Naive B cell (primary cell): ENCODE results near the gene MLLT6. TPM values are rescaled to one million over a fixed set of nuclear protein-coding genes. Genes with fewer than 3 reads are reported as not detected.

Experiments
- ATAC-seq, 2 donors: fragments of 150-1000 bp; cut with Tn5 transposase; 2 replicates each; pipeline ENCODE4 v1.10.0; 2021; ENCODE audit warnings: low read depth in 2 of 2, mild to moderate bottlenecking in 2 of 2, moderate library complexity in 2 of 2
- DNase-seq: peaks from one replicate; pipeline ENCODE4 v3.0.0; 2022
- H3K27ac Mint-ChIP-seq, 6 donors: one replicate each; pipeline ENCODE4 v1.8.0; 2020 to 2022; ENCODE audit warnings: mild to moderate bottlenecking in 6 of 6, mixed read lengths in 6 of 6, moderate library complexity in 5 of 6, inconsistent platforms in 2 of 6
- H3K27me3 Mint-ChIP-seq, 3 donors: one replicate each; pipeline ENCODE4 v1.8.0; 2021 to 2022; ENCODE audit warnings: mixed read lengths in 3 of 3, mild to moderate bottlenecking in 1 of 3
- H3K36me3 Mint-ChIP-seq, 2 donors: one replicate each; pipeline ENCODE4 v1.8.0; 2020 to 2022; ENCODE audit warnings: mixed read lengths in 2 of 2, inconsistent platforms in 1 of 2, mild to moderate bottlenecking in 1 of 2
- H3K4me1 Mint-ChIP-seq, 3 donors: one replicate each; pipeline ENCODE4 v1.8.0; 2020 to 2022; ENCODE audit warnings: mixed read lengths in 3 of 3, inconsistent platforms in 1 of 3, mild to moderate bottlenecking in 1 of 3, moderate library complexity in 1 of 3
- H3K4me3 Mint-ChIP-seq, 8 donors: one replicate each; pipeline ENCODE4 v1.8.0; 2020 to 2022; ENCODE audit warnings: mild to moderate bottlenecking in 8 of 8, mixed read lengths in 8 of 8, moderate library complexity in 8 of 8, inconsistent platforms in 2 of 8
- H3K9me3 Mint-ChIP-seq, 7 donors: one replicate each; pipeline ENCODE4 v1.8.0; 2020 to 2022; ENCODE audit warnings: mixed read lengths in 7 of 7, mild to moderate bottlenecking in 5 of 7, inconsistent platforms in 2 of 7, moderate library complexity in 1 of 7
- polyA plus RNA-seq, 6 donors: library from polyadenylated mRNA; unstranded; fragments of 300-500 nt; fragmentation: Illumina TruSeq; gene quantifications; one replicate each; pipeline ENCODE4 v1.2.3, GENCODE V29; 2021; ENCODE audit warnings: low read depth in 6 of 6

Gene MLLT6
- polyA plus RNA-seq: 1 to 10 TPM; 1.7 to 9.0 (median 4.7) TPM

- Mint-ChIP-seq H3K4me3 (peak within 1 kb of the TSS; percentile 86 to 99 (median 97)), H3K9me3 (no peaks in the 10 kb centered on the region), H3K27ac (peak within 1 kb of the TSS; percentile 72 to 98 (median 97)), H3K27me3 (no peaks in the 10 kb centered on the region), H3K36me3 (peaks cover 0 to 8% of the 10 kb centered on the region in 2 donors), H3K4me1 (peaks cover 53 to 70% (median 67%) of the 10 kb centered on the region in 3 donors)
- DNase-seq (peak; percentile 82), ATAC-seq (peak; percentile 32 to 38)
Observed at GRCh38 chr17:38704606-38705522, at the start of gene MLLT6. TSS of gene MLLT6 (plus strand) at chr17:38705273. CDS start at chr17:38705633, 360 bp downstream.

GRCh38 chr17:38656959-38657823 is 47.9 kb upstream of the MLLT6 start:
- Mint-ChIP-seq H3K4me3 (no peak overlapping the region), H3K27me3 (peaks cover 34 to 75% (median 61%) of the 10 kb centered on the region in 3 donors), H3K36me3 (no peaks in the 10 kb centered on the region), H3K4me1 (peaks cover 8 to 16% (median 14%) of the 10 kb centered on the region in 3 donors), H3K27ac (no peak overlapping the region), H3K9me3 (no peaks in the 10 kb centered on the region)
- DNase-seq (no peak), ATAC-seq (no peak)

- Mint-ChIP-seq H3K4me1 (peaks cover 8 to 16% (median 14%) of the 10 kb centered on the region in 3 donors), H3K4me3 (no peak overlapping the region), H3K9me3 (no peaks in the 10 kb centered on the region), H3K27ac (peak overlapping the region in 1 of 6 donors; percentile 77), H3K36me3 (no peaks in the 10 kb centered on the region), H3K27me3 (peaks cover 34 to 82% (median 66%) of the 10 kb centered on the region in 3 donors)
- DNase-seq: no peak
- no peak for ATAC-seq
Observed at GRCh38 chr17:38657824-38658740, 47.0 kb upstream of the MLLT6 start.

DNA sequence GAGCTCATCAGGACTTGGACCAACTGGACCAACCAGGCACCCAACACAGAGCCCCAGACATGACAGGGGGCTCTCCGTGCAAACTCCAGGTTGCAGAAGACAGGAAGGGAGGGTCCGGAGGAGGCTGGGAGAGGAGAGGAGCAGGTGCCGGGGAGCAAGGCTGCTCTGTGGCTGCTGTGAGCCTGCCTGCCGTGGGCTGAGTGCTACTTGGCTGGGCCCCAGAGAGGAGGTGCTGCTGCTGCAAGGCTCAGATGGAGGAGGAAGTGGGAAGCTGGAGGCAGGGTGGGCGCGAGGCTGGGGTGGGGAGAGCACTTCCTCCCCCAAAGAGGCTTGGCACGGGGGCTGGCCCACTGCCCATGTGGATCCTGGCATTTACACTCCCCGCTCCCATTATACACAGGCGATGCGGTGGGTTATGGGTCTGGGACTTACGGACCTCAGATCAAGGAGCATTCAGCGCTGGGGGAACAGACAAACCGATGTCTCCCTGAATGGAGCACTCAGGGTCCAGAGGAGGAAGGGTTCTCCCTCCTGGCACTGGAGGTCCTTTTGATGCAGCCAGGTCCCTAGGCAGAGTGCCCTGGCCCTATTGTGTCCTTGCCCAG is 46.2 kb upstream of the MLLT6 start:
- H3K9me3 Mint-ChIP-seq: no peaks in the 10 kb centered on the region
- peaks cover 29 to 83% (median 68%) of the 10 kb centered on the region in 3 donors for H3K27me3 Mint-ChIP-seq
- no peak overlapping the region for H3K4me3 Mint-ChIP-seq
- DNase-seq (no peak), ATAC-seq (no peak)
- peaks cover 8 to 14% (median 14%) of the 10 kb centered on the region in 3 donors for H3K4me1 Mint-ChIP-seq
- H3K27ac Mint-ChIP-seq: peak overlapping the region in 2 of 6 donors; percentile 60 to 77
- H3K36me3 Mint-ChIP-seq: no peaks in the 10 kb centered on the region

GRCh38 chr17:38659415-38659814 is 45.7 kb upstream of the MLLT6 start:
- Mint-ChIP-seq H3K36me3 (peaks cover 0 to 3% of the 10 kb centered on the region in 2 donors), H3K9me3 (peaks cover 0 to 2% (median 0%) of the 10 kb centered on the region in 7 donors), H3K27ac (no peak overlapping the region), H3K4me1 (peaks cover 8 to 14% (median 9%) of the 10 kb centered on the region in 3 donors), H3K27me3 (peaks cover 31 to 83% (median 68%) of the 10 kb centered on the region in 3 donors), H3K4me3 (no peak overlapping the region)
- ATAC-seq (no peak), DNase-seq (no peak)

DNA sequence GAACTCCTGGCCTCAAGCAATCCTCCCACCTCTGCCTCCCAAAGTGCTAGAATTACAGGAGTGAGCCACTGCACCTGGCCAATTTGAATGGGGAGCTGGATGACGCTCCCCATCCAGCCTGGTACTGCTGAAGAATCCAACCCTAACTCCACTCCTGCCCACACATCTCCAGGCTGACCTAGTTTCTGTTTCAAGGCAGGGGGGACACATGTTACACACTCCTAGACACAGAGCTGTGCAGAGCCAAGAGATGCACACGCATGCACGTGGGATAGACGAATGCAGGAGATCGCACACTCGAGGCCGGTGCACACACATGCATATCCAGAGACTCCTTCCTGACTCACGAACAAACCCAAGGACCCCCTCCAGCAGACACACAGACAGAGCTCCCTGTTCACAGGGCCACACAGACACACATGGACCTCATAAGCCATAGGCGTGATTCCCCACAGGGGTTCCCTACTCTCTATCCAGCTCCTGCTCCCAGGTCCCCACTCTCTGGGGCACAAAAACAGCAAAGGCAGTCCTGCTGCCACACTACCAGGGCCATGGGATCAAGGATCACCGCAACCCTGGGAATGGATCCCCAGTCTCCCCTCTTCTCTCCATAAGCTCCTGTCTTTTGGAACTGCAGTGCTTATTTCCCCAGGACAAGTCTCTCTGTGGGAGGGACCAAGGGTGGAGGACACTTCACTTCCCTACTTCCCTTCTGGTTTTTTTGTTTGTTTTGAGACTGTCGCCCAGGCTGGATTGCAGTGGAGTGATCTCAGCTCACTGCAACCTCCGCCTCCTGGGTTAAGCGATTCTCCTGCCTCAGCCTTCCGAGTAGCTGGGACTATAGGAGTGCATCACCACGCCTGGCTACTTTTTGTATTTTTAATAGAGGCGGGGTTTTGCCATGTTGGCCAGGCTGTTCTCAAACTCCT is 44.7 kb upstream of the MLLT6 start:
- H3K4me1 Mint-ChIP-seq: peaks cover 4 to 10% (median 8%) of the 10 kb centered on the region in 3 donors
- ATAC-seq (no peak), DNase-seq (no peak)
- H3K36me3 Mint-ChIP-seq: peaks cover 0 to 8% of the 10 kb centered on the region in 2 donors
- H3K9me3 Mint-ChIP-seq: peaks cover 0 to 3% (median 0%) of the 10 kb centered on the region in 7 donors
- peak overlapping the region in 1 of 6 donors; percentile 69 for H3K27ac Mint-ChIP-seq
- no peak overlapping the region for H3K4me3 Mint-ChIP-seq
- H3K27me3 Mint-ChIP-seq: peaks cover 30 to 80% (median 68%) of the 10 kb centered on the region in 3 donors

DNA sequence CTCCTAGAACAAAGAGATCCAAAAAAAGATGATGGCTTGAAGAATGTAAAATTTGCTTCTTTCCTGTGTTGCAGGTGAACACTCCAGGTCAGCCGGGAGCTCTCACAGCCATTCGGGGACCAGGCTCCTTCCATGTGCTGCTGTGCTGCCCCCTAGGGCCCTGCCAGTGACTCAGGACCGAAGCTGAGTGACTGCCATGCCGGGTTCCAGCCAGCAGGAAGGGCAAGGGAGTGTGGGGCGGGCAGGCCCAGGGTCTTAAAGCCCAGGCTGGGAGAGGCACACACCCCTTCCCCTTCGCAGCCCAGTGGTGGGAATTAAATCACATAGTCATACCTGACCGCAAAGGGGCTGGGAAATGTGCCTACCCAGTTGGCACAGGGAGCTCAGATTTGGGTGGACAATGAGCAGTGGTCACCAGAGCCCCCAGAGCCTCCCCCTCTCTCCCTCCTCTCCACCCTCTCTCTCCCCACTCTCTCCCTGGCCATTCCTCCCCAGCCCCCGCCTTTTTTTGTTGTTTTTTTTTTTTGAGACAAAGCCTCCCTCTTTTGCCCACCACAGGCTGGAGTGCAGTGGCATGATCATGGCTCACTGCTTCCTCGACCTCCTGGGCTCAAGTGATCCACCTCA is 41.8 kb upstream of the MLLT6 start:
- peaks cover 28 to 71% (median 59%) of the 10 kb centered on the region in 3 donors for H3K27me3 Mint-ChIP-seq
- H3K4me3 Mint-ChIP-seq: no peak overlapping the region
- no peak overlapping the region for H3K27ac Mint-ChIP-seq
- ATAC-seq (peak; percentile 48 to 71), DNase-seq (no peak)
- H3K36me3 Mint-ChIP-seq: peaks cover 0 to 8% of the 10 kb centered on the region in 2 donors
- peaks cover 3 to 12% (median 11%) of the 10 kb centered on the region in 3 donors for H3K4me1 Mint-ChIP-seq
- H3K9me3 Mint-ChIP-seq: peaks cover 0 to 3% (median 0%) of the 10 kb centered on the region in 7 donors

GRCh38 chr17:38663964-38664644 is 41.0 kb upstream of the MLLT6 start:
- H3K27me3 Mint-ChIP-seq: peaks cover 32 to 71% (median 59%) of the 10 kb centered on the region in 3 donors

GRCh38 chr17:38667099-38667786 is 37.8 kb upstream of the MLLT6 start:
- DNase-seq: peak; percentile 50
- Mint-ChIP-seq H3K36me3 (peaks cover 0 to 8% of the 10 kb centered on the region in 2 donors), H3K27ac (no peak overlapping the region), H3K4me1 (peaks cover 11 to 23% (median 17%) of the 10 kb centered on the region in 3 donors), H3K9me3 (peaks cover 0 to 3% (median 0%) of the 10 kb centered on the region in 7 donors), H3K4me3 (peak overlapping the region in 1 of 8 donors; percentile 45), H3K27me3 (peaks cover 53 to 78% (median 68%) of the 10 kb centered on the region in 3 donors)
- peak; percentile 61 to 70 for ATAC-seq

More at GRCh38 chr17:38663964-38664644, 41.0 kb upstream of the MLLT6 start:
- Mint-ChIP-seq H3K4me1 (peaks cover 3 to 6% (median 5%) of the 10 kb centered on the region in 3 donors), H3K27ac (peak overlapping the region in 1 of 6 donors; percentile 65), H3K4me3 (no peak overlapping the region), H3K36me3 (peaks cover 0 to 8% of the 10 kb centered on the region in 2 donors), H3K9me3 (peaks cover 0 to 3% (median 0%) of the 10 kb centered on the region in 7 donors)
- DNase-seq (no peak), ATAC-seq (no peak)

- Mint-ChIP-seq H3K4me3 (peak overlapping the region in 1 of 8 donors; percentile 45), H3K9me3 (peaks cover 0 to 3% (median 0%) of the 10 kb centered on the region in 7 donors), H3K27ac (no peak overlapping the region), H3K36me3 (peaks cover 0 to 8% of the 10 kb centered on the region in 2 donors), H3K4me1 (peaks cover 11 to 23% (median 19%) of the 10 kb centered on the region in 3 donors), H3K27me3 (peaks cover 53 to 78% (median 68%) of the 10 kb centered on the region in 3 donors)
- ATAC-seq (no peak), DNase-seq (no peak)
Observed at GRCh38 chr17:38667787-38668122, 37.3 kb upstream of the MLLT6 start.
